H9 (cell line): Measurements from ENCODE around the gene PRSS58. TPM values are rescaled to one million over a fixed set of nuclear protein-coding genes. Genes with fewer than 3 reads are reported as not detected.

Source experiments
- DNase-seq: peaks from one replicate; pipeline ENCODE4 v3.0.0-alpha.2; 2017
- H2AFZ ChIP-seq: one replicate; pipeline ENCODE4 v1.6.1; 2013; ENCODE audit warnings: mild to moderate bottlenecking, low read length, control low read depth, moderate library complexity
- H2AK5ac ChIP-seq: 2 replicates; pipeline ENCODE4 v1.6.1; 2013; ENCODE audit warnings: low read length, control low read depth, mixed read lengths; ENCODE audit not compliant: insufficient read length
- H2BK120ac ChIP-seq: one replicate; pipeline ENCODE4 v1.6.1; 2013; ENCODE audit warnings: low read depth, mild to moderate bottlenecking, low read length, control low read depth, inconsistent platforms; ENCODE audit not compliant: poor library complexity, severe bottlenecking
- H2BK12ac ChIP-seq: 2 replicates; pipeline ENCODE4 v1.6.1; 2013; ENCODE audit warnings: low read length, control low read depth, mixed read lengths, low read depth; ENCODE audit not compliant: insufficient read length
- H2BK15ac ChIP-seq: 2 replicates; pipeline ENCODE4 v1.6.1; 2013; ENCODE audit warnings: low read depth, low read length, control low read depth
- H2BK20ac ChIP-seq: one replicate; pipeline ENCODE4 v1.6.1; 2013; ENCODE audit warnings: low read depth, mild to moderate bottlenecking, low read length, control low read depth, inconsistent platforms; ENCODE audit not compliant: poor library complexity, severe bottlenecking
- H2BK5ac ChIP-seq: 2 replicates; pipeline ENCODE4 v1.6.1; 2013; ENCODE audit warnings: low read length, control low read depth, mixed read lengths; ENCODE audit not compliant: insufficient read length
- H3K14ac ChIP-seq: 2 replicates; pipeline ENCODE4 v1.6.1; 2013; ENCODE audit warnings: low read length, control low read depth; ENCODE audit not compliant: insufficient read depth
- H3K18ac ChIP-seq: 2 replicates; pipeline ENCODE4 v1.6.1; 2013; ENCODE audit warnings: low read depth, mild to moderate bottlenecking, mixed read lengths, low read length, control low read depth; ENCODE audit not compliant: insufficient read length
- H3K23ac ChIP-seq: 2 replicates; pipeline ENCODE4 v1.6.1; 2013; ENCODE audit warnings: low read length, control low read depth, mixed read lengths, low read depth; ENCODE audit not compliant: insufficient read length
- H3K23me2 ChIP-seq: 2 replicates; pipeline ENCODE4 v1.6.1; 2013; ENCODE audit warnings: low read depth, mild to moderate bottlenecking, mixed read lengths, low read length, control low read depth; ENCODE audit not compliant: insufficient read length, poor library complexity, severe bottlenecking
- H3K27ac ChIP-seq: 2 replicates; pipeline ENCODE4 v1.5.1; 2013; ENCODE audit warnings: low read length, control low read depth, mixed read lengths, low read depth; ENCODE audit not compliant: insufficient read length
- H3K27me3 ChIP-seq: 2 replicates; pipeline ENCODE4 v1.6.1; 2013; ENCODE audit warnings: low read length, control low read depth, inconsistent platforms; ENCODE audit not compliant: insufficient read depth
- H3K4ac ChIP-seq: 2 replicates; pipeline ENCODE4 v1.6.1; 2013; ENCODE audit warnings: low read depth, mild to moderate bottlenecking, control low read depth, inconsistent platforms, low read length, moderate library complexity
- H3K4me1 ChIP-seq: 2 replicates; pipeline ENCODE4 v1.6.1; 2013; ENCODE audit warnings: low read length, control low read depth, inconsistent platforms; ENCODE audit not compliant: insufficient read depth
- H3K4me2 ChIP-seq: 2 replicates; pipeline ENCODE4 v1.6.1; 2013; ENCODE audit warnings: low read length, control low read depth, mixed read lengths; ENCODE audit not compliant: insufficient read length, insufficient read depth
- H3K56ac ChIP-seq: 2 replicates; pipeline ENCODE4 v1.6.1; 2013; ENCODE audit warnings: low read depth, mild to moderate bottlenecking, mixed read lengths, low read length, control low read depth; ENCODE audit not compliant: insufficient read length
- H3K79me1 ChIP-seq: 2 replicates; pipeline ENCODE4 v1.6.1; 2013; ENCODE audit warnings: low read depth, mild to moderate bottlenecking, moderate library complexity, low read length, control low read depth, inconsistent platforms; ENCODE audit not compliant: insufficient read depth, poor library complexity, severe bottlenecking
- H3K79me2 ChIP-seq: 2 replicates; pipeline ENCODE4 v1.6.1; 2013; ENCODE audit warnings: low read length, control low read depth, inconsistent platforms; ENCODE audit not compliant: insufficient read depth
- H3K9ac ChIP-seq: 2 replicates; pipeline ENCODE4 v1.6.1; 2013; ENCODE audit warnings: low read length, control low read depth, mixed read lengths; ENCODE audit not compliant: insufficient read length; ENCODE audit errors: extremely low read depth
- H3K9me3 ChIP-seq: one replicate; pipeline ENCODE4 v1.6.1; 2013; ENCODE audit warnings: low read depth, low read length, inconsistent platforms; ENCODE audit not compliant: control insufficient read depth
- H3T11ph ChIP-seq: one replicate; pipeline ENCODE4 v1.6.1; 2013; ENCODE audit warnings: mild to moderate bottlenecking, low read length, control low read depth, inconsistent platforms
- H4K20me1 ChIP-seq: one replicate; pipeline ENCODE4 v1.6.1; 2013; ENCODE audit not compliant: control insufficient read depth, insufficient read length, insufficient read depth
- H4K5ac ChIP-seq: 2 replicates; pipeline ENCODE4 v1.6.1; 2013; ENCODE audit warnings: low read depth, mild to moderate bottlenecking, mixed read lengths, low read length, control low read depth; ENCODE audit not compliant: insufficient read length
- H4K8ac ChIP-seq: replicated peaks from 2 replicates; pipeline ENCODE4 v1.6.1; 2013; ENCODE audit warnings: low read length, control low read depth, mixed read lengths, low read depth; ENCODE audit not compliant: insufficient read length
- H4K91ac ChIP-seq: 2 replicates; pipeline ENCODE4 v1.6.1; 2013; ENCODE audit warnings: low read depth, mild to moderate bottlenecking, moderate library complexity, mixed read lengths, low read length, control low read depth; ENCODE audit not compliant: insufficient read length
- H3K27ac Mint-ChIP-seq, 3 experiments: 2 replicates in 2 of 3; 3 replicates in 1 of 3; pipeline ENCODE4 v1.8.0; 2020 to 2021; ENCODE audit warnings: mixed read lengths in 3 of 3, mild to moderate bottlenecking in 1 of 3, moderate library complexity in 1 of 3
- H3K27me3 Mint-ChIP-seq: 2 replicates; pipeline ENCODE4 v1.8.0; 2021; ENCODE audit warnings: low read depth, mild to moderate bottlenecking, moderate library complexity, mixed read lengths
- H3K36me3 Mint-ChIP-seq, 3 experiments: 2 replicates in 2 of 3; 3 replicates in 1 of 3; pipeline ENCODE4 v1.8.0; 2020 to 2021; ENCODE audit warnings: low read depth in 3 of 3, mixed read lengths in 3 of 3; ENCODE audit not compliant: insufficient read depth in 1 of 3
- H3K4me1 Mint-ChIP-seq, 2 experiments: 2 replicates each; pipeline ENCODE4 v1.8.0; 2020; ENCODE audit warnings: mixed read lengths in 2 of 2
- H3K4me3 Mint-ChIP-seq, 2 experiments: 2 replicates in 1 of 2; 3 replicates in 1 of 2; pipeline ENCODE4 v1.8.0; 2020 to 2021; ENCODE audit warnings: mild to moderate bottlenecking in 2 of 2, mixed read lengths in 2 of 2, moderate library complexity in 1 of 2
- H3K9me3 Mint-ChIP-seq, 2 experiments: 2 replicates in 1 of 2; 3 replicates in 1 of 2; pipeline ENCODE4 v1.8.0; 2020; ENCODE audit warnings: mild to moderate bottlenecking in 2 of 2, mixed read lengths in 2 of 2, moderate library complexity in 1 of 2
- WGBS: extraction: QIAGEN DNeasy Blood & Tissue Kit; methylation state at CpG from one replicate; pipeline ENCODE4 v1.1.7; 2013; ENCODE audit warnings: missing lambda C conversion rate, low lambda C conversion rate, mixed read lengths; ENCODE audit not compliant: insufficient read length; ENCODE audit errors: extremely low coverage; 5-methylcytosine and 5-hydroxymethylcytosine counted together
- total RNA-seq: library from RNA; stranded (reverse); gene quantifications from 2 replicates; pipeline ENCODE4 v1.2.1, GENCODE V29; 2021
- TF ChIP-seq, protein P1 (sequence below): fragments of 200-600 bp; sonication (generic); conservative IDR thresholded peaks from 3 replicates; pipeline ENCODE4 v1.8.0; 2021; ENCODE audit warnings: antibody characterized with exemption, mild to moderate bottlenecking

PRSS58 gene
- total RNA-seq, 1 experiment from 2014 or later = not detected

DNA sequence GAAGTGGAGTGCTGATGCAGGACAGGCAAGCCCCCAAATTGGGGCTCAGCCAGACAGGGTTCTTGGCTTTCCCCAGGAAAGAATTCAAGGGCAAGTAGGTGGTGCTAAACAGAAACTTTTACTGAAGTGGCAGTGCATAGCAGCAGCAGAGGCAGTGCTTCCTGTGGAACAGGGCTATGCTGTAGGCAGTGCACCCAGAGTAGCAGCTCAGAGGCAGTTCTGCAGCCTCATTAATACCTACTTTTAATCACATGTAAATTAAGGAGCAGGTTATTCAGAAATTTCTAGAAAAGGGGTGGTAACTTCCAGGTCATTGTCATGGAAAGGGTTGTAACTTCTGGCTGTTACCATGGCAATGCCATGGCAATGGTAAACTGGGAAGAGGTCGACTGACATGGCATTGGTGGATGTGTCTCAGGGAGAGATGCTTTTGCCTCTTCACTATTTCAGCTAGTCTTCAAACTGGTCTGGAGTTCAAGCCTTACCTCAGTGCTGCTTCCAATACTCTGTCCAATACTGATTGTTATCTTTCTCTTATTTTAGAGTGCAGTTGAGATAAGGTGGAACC is 29.2 kb downstream of the PRSS58 start:
- Histone ChIP-seq H3K27me3 (no peaks in the 10 kb centered on the region), H3K79me2 (no peaks in the 10 kb centered on the region), H2BK5ac (no peak overlapping the region), H2BK12ac (peak overlapping the region; percentile 78), H4K91ac (no peak overlapping the region), H3K14ac (no peak overlapping the region), H3K56ac (no peak overlapping the region), H2AK5ac (no peak overlapping the region), H4K20me1 (no peaks in the 10 kb centered on the region), H3K4me2 (no peak overlapping the region), H3K79me1 (no peaks in the 10 kb centered on the region), H2AFZ (no peak overlapping the region), H4K5ac (no peak overlapping the region), H2BK20ac (no peak overlapping the region), H3K9me3 (no peaks in the 10 kb centered on the region), H3K27ac (no peak overlapping the region), H3K4me1 (no peaks in the 10 kb centered on the region), H3K23ac (no peak overlapping the region), H2BK120ac (no peak overlapping the region), H3K18ac (no peak overlapping the region), H4K8ac (no peak overlapping the region), H3K23me2 (no peaks in the 10 kb centered on the region), H3T11ph (no peak overlapping the region), H2BK15ac (no peak overlapping the region), H3K4ac (no peak overlapping the region), H3K9ac (no peak overlapping the region)
- DNase-seq = no peak
- TF ChIP-seq, protein P1, sequence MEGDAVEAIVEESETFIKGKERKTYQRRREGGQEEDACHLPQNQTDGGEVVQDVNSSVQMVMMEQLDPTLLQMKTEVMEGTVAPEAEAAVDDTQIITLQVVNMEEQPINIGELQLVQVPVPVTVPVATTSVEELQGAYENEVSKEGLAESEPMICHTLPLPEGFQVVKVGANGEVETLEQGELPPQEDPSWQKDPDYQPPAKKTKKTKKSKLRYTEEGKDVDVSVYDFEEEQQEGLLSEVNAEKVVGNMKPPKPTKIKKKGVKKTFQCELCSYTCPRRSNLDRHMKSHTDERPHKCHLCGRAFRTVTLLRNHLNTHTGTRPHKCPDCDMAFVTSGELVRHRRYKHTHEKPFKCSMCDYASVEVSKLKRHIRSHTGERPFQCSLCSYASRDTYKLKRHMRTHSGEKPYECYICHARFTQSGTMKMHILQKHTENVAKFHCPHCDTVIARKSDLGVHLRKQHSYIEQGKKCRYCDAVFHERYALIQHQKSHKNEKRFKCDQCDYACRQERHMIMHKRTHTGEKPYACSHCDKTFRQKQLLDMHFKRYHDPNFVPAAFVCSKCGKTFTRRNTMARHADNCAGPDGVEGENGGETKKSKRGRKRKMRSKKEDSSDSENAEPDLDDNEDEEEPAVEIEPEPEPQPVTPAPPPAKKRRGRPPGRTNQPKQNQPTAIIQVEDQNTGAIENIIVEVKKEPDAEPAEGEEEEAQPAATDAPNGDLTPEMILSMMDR = no peak
- Mint-ChIP-seq H3K36me3 (no peaks in the 10 kb centered on the region; a peak in 1 of 7 replicates), H3K9me3 (peaks cover 0 to 11% of the 10 kb centered on the region in 2 experiments; a peak in 4 of 5 replicates), H3K27ac (peak overlapping the region in 1 of 3 experiments; percentile 13; a peak in 1 of 7 replicates), H3K4me1 (peaks cover 5 to 7% of the 10 kb centered on the region in 2 experiments), H3K27me3 (peaks cover 15% of the 10 kb centered on the region), H3K4me3 (no peak overlapping the region)
- no CpG with 5 or more reads among the region's 1 CpG for WGBS

Other genes starting within 250 kb of the PRSS58 start
- not detected in 2 replicates for gene MGAM2, start 146.3 kb downstream of the PRSS58 start, total RNA-seq